Activated gamma-delta T cell (primary cell): ENCODE data around the gene EML4.
"Not testable (repeated sequence)": the region's sequence is repeated elsewhere in the genome, so short reads cannot be mapped to it uniquely, and the experiment has no call there.

Experiments
- DNase-seq: peaks from one replicate; lab custom pipeline; 2025; lab: John Stamatoyannopoulos, UW

Gene EML4

DNA sequence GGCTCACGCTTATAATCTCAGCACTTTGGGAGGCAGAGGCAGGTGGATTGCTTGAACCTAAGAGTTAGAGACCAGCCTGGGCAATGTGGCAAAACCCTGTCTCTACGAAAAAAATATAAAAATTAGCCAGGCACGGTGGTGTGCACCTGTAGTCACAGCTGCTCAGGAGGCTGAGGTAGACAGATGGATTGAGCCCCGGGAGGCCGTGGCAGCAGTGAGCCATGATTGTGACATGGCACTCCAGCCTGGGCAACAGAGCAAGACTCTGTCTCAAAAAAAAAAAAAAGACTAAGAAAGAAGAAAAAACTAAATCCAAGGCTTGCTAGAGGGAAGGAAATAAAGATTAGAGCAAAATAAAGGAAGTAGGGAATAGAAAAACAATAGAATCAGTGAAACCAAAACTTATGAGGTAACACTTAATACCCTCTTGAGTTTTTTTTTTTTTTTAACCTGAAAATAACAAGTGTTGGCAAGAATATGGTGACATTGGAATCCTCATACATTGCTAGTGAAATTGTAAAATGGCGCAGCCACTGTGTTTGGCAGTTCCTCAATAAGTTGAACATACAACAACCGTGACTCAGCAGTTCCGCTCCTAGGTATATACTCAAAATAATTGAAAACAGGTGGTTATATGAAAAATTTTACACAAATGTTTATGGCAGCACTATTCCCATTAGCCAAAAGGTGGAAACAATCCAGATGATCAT is 85.2 kb downstream of the EML4 start:
- DNase-seq = no peak

DNA sequence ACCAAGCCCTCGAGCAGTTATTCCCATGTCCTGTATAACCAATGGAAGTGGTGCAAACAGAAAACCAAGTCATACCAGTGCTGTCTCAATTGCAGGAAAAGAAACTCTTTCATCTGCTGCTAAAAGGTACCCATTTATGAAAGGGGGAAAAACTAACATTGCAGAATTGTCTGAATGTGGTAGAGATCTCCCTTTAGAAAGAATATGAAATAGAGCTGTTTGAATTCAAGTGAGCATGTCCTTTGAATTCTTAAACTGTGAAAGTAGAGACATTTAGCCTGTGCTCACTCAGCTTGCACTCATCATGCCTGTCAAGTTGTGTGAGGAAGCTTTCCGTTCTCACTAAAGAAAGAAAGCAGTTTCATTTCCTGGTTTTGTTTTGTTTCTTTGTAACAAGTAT is 87.4 kb downstream of the EML4 start:
- no peak for DNase-seq

DNA sequence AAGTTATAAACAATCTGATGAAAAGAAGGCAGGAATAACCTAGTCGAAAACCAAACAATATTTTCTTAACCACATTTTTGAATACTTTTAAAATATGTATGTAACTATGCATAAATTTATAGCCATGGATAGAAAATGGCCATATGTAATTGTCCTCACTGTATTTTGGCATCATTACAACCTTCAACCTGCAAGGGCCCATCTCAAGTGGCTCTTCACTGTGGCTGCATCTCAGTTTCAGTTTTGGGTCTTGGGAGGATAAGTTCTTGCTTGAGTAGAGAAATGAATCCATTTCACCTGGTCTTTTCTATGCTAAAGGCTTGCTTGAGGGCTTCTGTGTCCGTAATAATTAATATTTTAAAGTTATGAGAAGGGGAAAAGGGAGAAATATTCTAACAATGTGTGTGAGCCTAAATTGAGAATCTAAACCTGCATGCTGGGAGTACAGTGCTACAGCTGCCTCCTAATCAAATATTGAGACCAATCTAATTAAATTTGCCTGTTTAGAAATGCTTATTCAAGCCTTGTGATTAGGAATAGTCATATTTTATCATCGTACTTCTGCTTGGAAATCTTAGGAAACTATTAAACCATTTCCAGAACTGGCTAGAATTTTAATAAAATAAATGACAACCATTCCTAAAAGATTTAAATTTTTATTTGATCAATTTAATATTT is 92.5 kb downstream of the EML4 start:
- DNase-seq = no peak

DNA sequence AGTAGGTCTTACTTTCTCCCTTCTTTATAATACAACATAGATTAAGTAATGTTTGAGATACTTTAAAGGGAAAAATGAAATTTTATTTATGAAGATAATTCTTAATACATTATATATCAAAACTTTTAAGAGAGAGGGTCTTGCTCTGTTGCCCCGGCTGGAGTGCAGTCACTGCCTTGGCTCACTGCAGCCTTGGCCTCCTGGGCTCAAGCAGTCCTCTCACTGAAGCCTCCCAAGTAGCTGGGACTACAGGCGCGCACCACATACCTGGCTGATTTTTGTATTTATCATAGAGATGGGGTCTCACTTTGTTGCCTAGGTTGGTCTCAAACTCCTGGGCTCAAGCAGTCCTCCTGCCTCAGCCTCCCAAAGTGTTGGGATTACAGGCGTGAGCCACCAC is 97.1 kb downstream of the EML4 start:
- no peak for DNase-seq

DNA sequence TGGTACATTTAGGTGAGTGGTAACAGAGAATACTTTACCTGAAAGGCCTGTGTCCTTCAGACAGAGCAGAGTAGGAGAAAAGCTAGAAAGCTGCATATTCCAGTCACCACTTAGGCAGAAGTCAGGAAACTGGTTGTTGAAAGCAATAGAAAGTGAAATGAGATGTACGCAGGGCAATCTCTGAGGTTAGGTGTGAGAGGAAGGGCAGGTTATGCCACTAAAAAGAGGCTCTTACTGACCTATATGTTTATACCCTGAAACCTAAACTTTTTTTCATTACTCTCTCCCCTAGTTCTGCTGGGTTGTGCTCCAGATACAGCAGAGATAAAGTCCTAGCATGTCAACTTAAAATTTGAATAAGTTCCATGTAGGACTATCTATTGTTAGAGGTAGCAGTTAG is 98.4 kb downstream of the EML4 start:
- no peak for DNase-seq

DNA sequence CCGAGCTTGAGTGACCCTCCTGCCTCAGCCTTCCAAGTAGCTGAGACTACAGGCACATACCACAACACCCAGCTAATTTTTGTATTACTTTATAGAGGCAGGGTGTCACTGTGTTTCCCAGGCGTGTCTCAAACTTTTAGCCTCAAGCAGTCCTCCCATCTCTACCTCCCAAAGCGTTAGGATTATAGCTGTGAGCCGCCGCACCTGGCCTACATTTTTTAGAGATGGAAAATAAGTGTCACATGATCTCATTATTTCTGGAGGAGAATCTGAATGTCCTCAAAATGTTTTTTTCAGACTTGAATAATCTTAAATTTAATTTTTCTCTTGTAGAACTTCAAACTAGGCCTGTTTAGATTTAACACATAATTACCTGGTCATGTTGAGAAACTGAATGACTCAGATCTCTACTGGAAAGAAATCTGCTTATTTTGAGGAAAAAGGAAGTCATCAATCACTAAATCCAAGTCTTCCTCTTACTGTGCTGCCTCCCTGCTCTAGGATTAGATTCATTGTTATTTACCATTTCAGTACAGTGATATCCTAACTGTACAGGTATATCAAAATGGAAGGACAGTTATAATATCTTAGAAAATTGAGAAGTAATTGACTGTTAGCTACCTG is 99.5 kb downstream of the EML4 start:
- DNase-seq = no peak

DNA sequence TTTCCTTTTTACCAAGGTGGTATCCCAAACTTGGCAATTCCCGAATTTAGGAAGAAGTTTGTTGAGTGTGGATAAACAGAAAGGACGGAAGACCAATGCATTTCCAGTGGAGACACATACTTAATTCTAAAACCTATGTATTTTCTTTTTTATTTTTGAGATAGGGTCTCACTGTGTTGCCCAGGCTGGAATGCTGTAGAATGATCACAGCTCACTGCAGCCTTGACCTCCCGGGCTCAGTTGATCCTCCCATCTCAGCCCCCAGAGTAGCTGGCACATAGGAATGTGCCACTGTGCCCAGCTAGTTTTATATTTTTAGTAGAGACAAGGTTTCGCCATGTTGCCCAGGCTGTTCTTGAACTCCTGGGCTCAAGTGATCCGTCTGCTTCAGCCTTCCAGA is 101.6 kb downstream of the EML4 start:
- no peak for DNase-seq

DNA sequence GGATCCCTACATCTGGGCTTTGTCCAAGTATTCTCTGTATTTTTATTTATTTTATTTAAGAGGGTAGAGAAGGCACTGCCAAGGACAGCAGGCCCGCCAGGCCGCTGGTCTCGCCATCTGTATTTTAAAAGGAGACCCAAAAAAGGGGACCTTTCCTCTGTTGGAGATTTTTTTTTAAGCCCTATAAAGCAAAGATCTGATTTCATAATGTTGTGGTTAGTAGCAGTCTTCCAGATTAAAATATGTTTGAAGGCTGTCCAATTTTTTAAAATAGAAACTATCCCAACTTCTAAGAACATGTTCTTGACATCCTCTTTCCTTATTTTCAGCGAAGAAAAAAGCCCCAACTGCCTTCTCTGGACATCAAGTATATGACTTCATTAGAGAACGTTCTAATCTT is 102.1 kb downstream of the EML4 start:
- DNase-seq = not testable (repeated sequence)

DNA sequence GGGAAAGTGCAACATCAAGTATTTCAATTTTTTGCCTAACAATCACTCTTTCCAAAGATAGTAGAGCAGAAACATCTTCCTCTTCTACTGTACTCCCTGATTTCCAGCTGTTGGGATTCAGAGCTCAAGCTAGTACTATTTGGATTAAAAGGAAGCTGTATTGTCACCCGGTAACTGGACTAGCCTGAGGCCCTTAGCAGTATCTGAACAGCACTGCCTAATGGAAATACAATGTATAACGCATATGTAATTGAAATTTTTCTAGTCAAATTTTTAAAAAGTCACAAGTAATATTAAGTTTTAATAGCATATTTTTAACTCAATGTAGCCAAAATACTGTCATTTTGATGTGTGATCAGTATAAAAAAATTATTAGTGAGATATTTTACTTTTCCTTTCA is 105.7 kb downstream of the EML4 start:
- no peak for DNase-seq

DNA sequence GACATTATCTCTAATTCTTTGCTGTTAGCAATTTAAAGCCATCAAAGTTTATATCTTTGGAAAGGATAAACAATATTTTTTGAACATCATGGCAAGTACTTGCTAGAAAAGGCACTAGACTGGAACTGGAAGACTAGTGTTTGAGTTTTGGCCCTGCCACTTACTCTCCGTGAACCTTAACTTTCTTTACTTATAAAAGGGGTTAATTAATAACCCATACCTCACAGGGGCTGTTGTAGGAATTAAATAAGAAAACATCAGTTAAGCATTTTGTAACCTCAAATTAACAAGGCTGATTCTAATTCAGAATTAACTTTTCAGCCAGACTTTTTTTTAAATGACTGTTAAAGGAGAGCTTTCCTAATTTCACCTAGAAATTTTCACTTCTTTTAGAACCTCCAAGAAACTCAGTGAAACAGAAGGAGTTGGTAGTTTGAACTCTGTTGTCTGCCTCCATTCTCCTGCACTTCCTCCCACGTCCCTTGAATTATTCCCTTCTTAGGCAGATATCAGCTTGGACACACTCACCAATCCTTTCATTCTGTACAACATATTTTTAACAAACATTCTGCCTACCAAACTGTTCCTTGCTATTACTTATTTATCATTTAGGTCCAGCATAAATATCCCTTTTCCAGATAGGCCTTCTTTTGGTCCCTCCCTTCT is 112.4 kb downstream of the EML4 start:
- DNase-seq = no peak

DNA sequence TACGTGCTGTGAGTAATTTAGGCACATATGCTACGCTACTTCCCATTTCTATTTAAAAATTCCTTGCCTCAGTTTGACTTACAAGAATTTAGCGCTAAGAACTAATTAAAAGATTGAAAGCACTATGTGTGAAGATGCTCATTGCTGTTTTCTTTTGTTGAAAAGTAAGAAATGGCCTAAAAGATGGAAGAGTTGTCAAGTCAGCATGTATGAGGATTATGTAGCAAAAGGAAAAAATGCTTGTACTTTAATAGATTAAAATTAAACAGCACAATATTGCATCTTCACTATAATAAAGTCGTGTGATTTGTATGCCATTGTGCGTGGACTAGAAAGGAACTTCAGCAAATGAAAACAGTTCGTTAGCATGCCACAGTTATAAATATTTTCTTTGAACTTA is 114.9 kb downstream of the EML4 start:
- no peak for DNase-seq

DNA sequence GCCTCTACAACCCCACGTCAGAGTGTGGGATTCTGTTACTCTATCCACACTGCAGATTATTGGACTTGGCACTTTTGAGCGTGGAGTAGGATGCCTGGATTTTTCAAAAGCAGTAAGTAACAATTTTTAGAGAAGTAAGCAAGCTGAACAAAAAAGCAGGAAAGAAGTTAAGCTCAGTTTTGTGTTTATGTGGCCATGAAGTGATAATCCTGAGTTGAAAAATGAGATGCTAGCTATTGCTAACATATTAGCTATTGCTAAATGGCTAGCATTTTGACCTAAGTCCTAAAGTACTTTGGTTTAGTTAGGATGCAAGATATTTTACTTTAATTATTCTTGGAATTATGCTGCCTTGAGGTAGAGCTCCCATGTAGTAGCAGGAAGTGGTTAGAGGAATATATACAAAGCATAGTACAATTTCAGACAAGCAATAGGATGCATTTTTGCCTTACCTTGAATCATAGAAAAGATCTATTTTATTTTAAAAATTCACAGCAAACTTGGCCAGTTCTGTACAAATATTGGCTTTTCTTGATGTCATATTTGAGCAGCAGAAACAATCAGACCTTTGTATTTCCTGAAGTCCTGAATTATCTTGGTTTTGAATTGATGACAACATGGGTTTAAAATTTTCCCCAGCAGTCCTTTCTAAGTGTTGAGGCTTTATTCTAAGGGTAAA is 117.3 kb downstream of the EML4 start:
- no peak for DNase-seq

DNA sequence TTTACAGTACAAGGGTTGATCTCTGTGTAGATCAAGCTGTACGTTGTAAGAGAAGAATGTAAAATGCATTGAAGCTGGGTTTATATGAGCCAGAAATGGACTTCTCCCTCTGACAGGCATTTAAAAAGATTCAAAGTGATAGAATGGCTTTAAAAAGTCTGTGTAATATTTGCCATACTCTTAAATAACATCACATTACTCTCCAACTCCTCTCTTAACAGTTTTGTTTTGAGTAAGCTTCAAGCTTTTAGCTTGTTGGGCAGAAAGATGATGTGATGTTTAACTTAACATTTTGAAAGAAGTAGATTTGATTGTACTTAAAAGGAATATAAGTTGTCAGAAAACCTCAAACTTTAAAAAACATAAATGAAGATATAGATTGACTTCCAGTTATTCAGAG is 119.7 kb downstream of the EML4 start:
- DNase-seq = no peak

DNA sequence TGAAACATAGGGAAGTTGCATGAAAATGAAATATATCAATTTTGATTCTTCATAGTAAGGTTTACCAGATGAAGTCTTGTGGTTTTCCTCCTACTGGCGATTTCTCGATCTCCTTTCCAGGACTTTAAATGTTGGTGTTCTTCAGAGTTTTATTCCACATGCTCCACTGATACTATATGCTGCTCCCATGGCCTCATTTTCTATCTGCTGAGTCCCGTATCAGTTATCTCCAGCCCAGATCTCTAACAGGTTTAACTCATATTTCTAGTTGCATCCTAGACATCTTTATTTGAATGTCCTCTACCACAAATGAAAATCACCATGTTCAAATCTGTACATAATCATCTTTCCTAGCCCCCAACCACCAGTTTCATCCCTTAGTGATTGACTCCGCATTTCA is 120.1 kb downstream of the EML4 start:
- no peak for DNase-seq

DNA sequence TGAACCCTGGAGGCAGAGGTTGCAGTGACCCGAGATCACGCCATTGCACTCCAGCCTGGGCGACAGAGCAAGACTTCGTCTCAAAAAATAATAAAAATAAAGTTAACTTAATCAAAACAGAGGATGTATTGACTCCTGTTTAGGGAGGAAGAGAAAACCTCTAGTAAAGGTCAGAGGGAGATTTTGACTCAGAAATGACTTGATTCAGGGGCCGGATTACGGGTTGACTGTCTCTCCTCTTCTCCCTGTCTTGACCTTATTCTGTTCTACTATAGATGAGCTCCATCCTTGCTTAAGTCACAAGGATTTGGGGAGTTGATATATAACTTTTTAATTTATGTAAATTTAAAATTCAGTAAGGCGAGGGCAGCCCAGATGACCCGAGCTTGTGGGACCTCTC is 120.9 kb downstream of the EML4 start:
- no peak for DNase-seq

DNA sequence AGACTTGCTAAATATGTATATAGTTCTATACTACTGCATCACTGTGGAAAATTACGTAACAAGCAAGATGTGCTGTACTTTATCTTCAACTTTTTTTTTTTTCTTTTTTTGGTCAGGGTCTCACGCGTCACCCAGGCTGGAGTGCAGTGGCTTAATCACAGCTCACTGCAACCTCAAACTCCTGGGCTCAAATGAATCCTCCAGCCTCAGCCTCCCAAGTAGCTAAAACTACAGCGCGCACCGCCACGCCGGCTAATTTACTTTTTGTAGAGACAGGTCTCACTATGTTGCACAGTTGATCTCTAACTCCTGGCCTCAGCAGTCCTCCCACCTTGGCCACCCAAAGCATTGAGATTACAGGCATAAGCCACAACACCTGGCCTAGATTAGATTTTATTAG is 123.9 kb downstream of the EML4 start:
- no peak for DNase-seq

DNA sequence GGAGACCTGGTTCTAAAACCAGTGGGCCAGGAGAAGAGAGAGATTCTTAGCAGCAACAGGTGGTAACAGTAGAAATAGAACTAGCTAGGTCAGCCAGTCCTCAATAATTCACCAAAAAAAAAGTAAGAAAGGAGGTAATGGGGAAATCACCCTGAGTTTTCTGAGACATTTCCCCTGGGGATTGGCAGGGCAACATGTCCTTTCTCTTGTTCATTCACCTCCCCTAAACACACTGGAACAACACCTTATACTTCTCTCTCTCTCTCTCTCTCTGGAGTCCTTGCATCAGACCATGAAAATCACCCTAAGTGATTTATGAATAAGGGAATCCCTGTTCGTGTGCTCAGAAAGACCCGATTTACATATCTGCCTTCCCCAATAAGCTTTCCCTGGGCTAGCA is 127.1 kb downstream of the EML4 start:
- DNase-seq = no peak

DNA sequence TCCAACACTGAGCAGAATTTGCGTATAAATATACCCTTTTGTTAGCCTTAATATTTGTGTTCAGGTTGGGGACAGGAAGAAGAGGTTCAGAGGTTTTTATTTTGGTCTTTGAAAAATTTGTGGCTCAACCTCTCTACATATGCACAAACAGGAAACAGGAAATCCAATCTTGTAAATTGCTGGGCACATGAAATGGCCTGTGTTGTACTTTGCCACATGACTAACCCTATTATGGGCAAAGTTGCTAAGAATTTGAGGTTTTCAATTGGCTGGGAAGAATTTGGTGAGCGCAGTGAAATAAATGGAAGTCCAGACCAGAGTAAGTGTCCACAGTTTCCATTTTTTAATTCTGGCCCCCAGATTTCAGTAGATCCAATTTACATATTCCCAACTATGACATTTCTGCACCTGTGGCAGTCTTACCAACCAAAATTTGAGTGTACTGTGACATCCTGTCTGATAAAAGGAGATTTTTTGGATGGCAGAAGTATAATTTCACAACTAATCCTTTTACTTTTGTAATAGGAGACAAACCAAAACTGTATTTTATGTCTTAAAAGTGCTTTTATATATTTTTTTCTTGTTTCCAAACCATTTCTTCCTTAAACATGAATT is 128.3 kb downstream of the EML4 start:
- no peak for DNase-seq

DNA sequence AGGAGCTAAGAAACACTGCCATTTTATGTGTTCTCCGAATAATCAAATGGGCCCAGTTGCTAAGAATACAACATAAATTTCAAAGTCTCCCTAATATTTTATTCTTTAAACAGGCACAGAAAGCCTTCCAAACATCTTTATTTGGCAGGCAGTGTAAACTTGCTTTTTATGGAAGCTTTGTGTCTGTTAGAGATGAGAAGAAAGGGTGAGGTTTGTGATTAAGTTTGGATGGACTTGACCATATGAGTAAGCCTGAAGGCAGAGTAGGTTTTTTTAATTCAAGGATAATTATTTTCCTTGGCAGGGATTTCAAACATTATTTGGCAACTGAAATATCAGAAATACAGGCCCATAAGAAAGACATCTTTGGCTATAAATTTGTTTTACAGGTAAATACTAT is 129.0 kb downstream of the EML4 start:
- no peak for DNase-seq

DNA sequence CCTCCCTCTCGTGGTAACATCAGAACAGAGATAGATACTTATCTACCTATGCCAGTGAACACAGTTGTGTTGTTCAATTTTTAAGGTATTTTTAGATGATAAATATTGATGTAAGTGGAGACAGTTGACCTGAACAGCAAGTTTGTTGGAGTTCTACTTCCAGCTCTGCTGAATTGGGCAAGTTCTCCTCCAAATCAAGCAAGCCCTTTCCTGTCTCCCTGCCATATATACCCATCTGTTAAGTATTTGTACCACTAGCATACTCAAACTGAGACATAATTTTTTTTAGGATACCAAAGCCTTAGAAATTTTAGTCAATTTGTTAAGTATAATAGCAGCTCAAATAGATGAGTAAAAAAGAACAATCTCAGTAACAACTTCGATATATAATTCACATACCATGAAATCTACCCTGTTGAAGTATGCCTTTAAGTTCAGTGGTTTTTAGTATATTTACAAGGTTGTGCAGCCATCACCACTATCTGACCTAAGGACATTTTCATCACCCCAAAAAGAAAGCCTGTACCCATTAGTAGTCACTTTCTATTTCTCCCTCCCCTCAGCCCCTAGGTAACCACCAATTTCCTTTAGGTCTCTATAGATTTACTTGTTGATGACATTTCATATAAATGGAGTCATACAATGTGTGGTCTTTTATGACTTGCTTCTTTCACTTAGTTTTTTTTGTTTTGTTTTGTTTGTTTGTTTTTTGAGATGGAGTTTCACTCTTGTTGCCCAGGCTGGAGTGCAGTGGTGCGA is 130.0 kb downstream of the EML4 start:
- DNase-seq = no peak

DNA sequence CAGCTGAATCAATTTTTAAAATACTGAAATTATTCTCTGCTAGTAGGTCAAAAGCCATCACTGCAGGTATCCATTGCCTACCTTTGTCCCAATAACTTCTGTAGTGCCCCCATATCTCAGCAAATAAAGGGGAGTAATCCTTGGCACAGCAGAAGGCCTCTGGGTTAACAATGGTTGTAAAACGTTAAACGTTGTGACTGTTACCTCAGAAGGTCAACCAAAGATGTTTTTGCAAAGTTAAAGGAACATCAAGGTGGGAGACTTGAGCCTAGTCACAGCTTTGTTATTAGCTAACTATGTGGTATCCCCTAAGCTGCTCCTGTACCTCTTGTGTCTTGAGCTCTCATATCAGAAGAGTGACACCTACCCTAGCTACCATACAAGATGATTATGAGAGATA is 131.4 kb downstream of the EML4 start:
- DNase-seq = no peak
